NT2/D1 (cell line): ENCODE data around the gene ACAN.

ENCODE experiments used
- DNase-seq: peaks from one replicate; pipeline ENCODE4 v3.0.0-alpha.2; 2011; ENCODE audit warnings: low read depth, low spot score
- H3K27me3 ChIP-seq: 2 replicates; pipeline ENCODE4 v1.6.0; 2011; ENCODE audit warnings: mild to moderate bottlenecking; ENCODE audit not compliant: insufficient read length, insufficient read depth
- H3K36me3 ChIP-seq: 2 replicates; pipeline ENCODE4 v1.6.1; 2011; ENCODE audit warnings: mild to moderate bottlenecking, low read length, mixed read lengths; ENCODE audit not compliant: insufficient read depth, insufficient read length
- H3K4me1 ChIP-seq: 2 replicates; pipeline ENCODE4 v1.5.1; 2011; ENCODE audit not compliant: insufficient read depth, insufficient read length
- H3K4me3 ChIP-seq: 2 replicates; pipeline ENCODE4 v1.5.1; 2011; ENCODE audit warnings: low read depth; ENCODE audit not compliant: insufficient read length
- H3K9ac ChIP-seq: 2 replicates; pipeline ENCODE4 v1.6.0; 2011; ENCODE audit warnings: low read depth; ENCODE audit not compliant: insufficient read length
- H3K9me3 ChIP-seq: 2 replicates; pipeline ENCODE4 v1.5.1; 2011; ENCODE audit warnings: mild to moderate bottlenecking, low read length; ENCODE audit not compliant: insufficient read depth
- SUZ12 ChIP-seq: IDR thresholded peaks from 2 replicates; pipeline ENCODE4 v1.6.1; 2011; ENCODE audit not compliant: insufficient read length, insufficient read depth; ENCODE audit errors: extremely low read depth
- YY1 ChIP-seq: IDR thresholded peaks from 2 replicates; pipeline ENCODE4 v1.6.1; 2011; ENCODE audit not compliant: insufficient read length, insufficient read depth
- ZNF274 ChIP-seq: IDR thresholded peaks from 2 replicates; pipeline ENCODE4 v1.6.1; 2011; ENCODE audit warnings: mild to moderate bottlenecking, low read depth, low read length

The ACAN gene

GRCh38 chr15:88775776-88776175 is 27.5 kb upstream of the ACAN start:
- no peaks in the 10 kb centered on the region for H3K36me3 ChIP-seq
- H3K4me1 ChIP-seq: no peaks in the 10 kb centered on the region
- no peak overlapping the region for H3K9ac ChIP-seq
- H3K27me3 ChIP-seq: no peaks in the 10 kb centered on the region
- peaks cover 10% of the 10 kb centered on the region for H3K9me3 ChIP-seq
- no peak for TF ChIP-seq SUZ12
- TF ChIP-seq ZNF274: no peak
- no peak for TF ChIP-seq YY1
- DNase-seq: no peak
- no peak overlapping the region for H3K4me3 ChIP-seq

- Histone ChIP-seq H3K9me3 (peaks cover 10% of the 10 kb centered on the region), H3K9ac (no peak overlapping the region), H3K4me3 (no peak overlapping the region), H3K4me1 (no peaks in the 10 kb centered on the region), H3K27me3 (no peaks in the 10 kb centered on the region), H3K36me3 (no peaks in the 10 kb centered on the region)
- no peak for DNase-seq
- TF ChIP-seq ZNF274 (no peak), YY1 (no peak), SUZ12 (no peak)
Measured at GRCh38 chr15:88776646-88777045, 26.6 kb upstream of the ACAN start.

- DNase-seq: no peak
- H3K4me3 ChIP-seq: no peak overlapping the region
- no peaks in the 10 kb centered on the region for H3K36me3 ChIP-seq
- H3K27me3 ChIP-seq: no peaks in the 10 kb centered on the region
- peaks cover 10% of the 10 kb centered on the region for H3K9me3 ChIP-seq
- no peak for TF ChIP-seq SUZ12
- TF ChIP-seq ZNF274: no peak
- no peak for TF ChIP-seq YY1
- H3K9ac ChIP-seq: no peak overlapping the region
- H3K4me1 ChIP-seq: no peaks in the 10 kb centered on the region
Measured at GRCh38 chr15:88779944-88780343, 23.3 kb upstream of the ACAN start.

GRCh38 chr15:88782465-88782864 is 20.8 kb upstream of the ACAN start:
- H3K36me3 ChIP-seq: no peaks in the 10 kb centered on the region

GRCh38 chr15:88785217-88785616 is 18.0 kb upstream of the ACAN start:
- Histone ChIP-seq H3K9ac (no peak overlapping the region), H3K36me3 (no peaks in the 10 kb centered on the region), H3K4me1 (no peaks in the 10 kb centered on the region), H3K27me3 (no peaks in the 10 kb centered on the region), H3K4me3 (no peak overlapping the region), H3K9me3 (no peaks in the 10 kb centered on the region)
- no peak for DNase-seq
- TF ChIP-seq SUZ12 (no peak), YY1 (no peak), ZNF274 (no peak)

More at GRCh38 chr15:88782465-88782864, 20.8 kb upstream of the ACAN start:
- no peaks in the 10 kb centered on the region for H3K9me3 ChIP-seq
- no peak for DNase-seq
- H3K27me3 ChIP-seq: no peaks in the 10 kb centered on the region
- no peak overlapping the region for H3K9ac ChIP-seq
- H3K4me3 ChIP-seq: no peak overlapping the region
- H3K4me1 ChIP-seq: no peaks in the 10 kb centered on the region
- TF ChIP-seq ZNF274 (no peak), YY1 (no peak), SUZ12 (no peak)

GRCh38 chr15:88788036-88788435 is 15.2 kb upstream of the ACAN start:
- Histone ChIP-seq H3K9me3 (no peaks in the 10 kb centered on the region), H3K27me3 (no peaks in the 10 kb centered on the region), H3K36me3 (no peaks in the 10 kb centered on the region), H3K9ac (no peak overlapping the region), H3K4me1 (peaks cover 10% of the 10 kb centered on the region), H3K4me3 (no peak overlapping the region)
- TF ChIP-seq ZNF274 (no peak), YY1 (no peak), SUZ12 (no peak)
- no peak for DNase-seq

GRCh38 chr15:88788816-88789215 is 14.4 kb upstream of the ACAN start:
- Histone ChIP-seq H3K27me3 (no peaks in the 10 kb centered on the region), H3K9me3 (no peaks in the 10 kb centered on the region), H3K4me3 (no peak overlapping the region), H3K9ac (no peak overlapping the region), H3K4me1 (peaks cover 11% of the 10 kb centered on the region), H3K36me3 (no peaks in the 10 kb centered on the region)
- no peak for DNase-seq
- no peak for TF ChIP-seq ZNF274
- TF ChIP-seq SUZ12: no peak

- H3K36me3 ChIP-seq: no peaks in the 10 kb centered on the region
- no peak overlapping the region for H3K4me3 ChIP-seq
- no peaks in the 10 kb centered on the region for H3K9me3 ChIP-seq
- no peaks in the 10 kb centered on the region for H3K27me3 ChIP-seq
- TF ChIP-seq YY1: no peak
- TF ChIP-seq SUZ12: no peak
- no peak for TF ChIP-seq ZNF274
- H3K4me1 ChIP-seq: peaks cover 11% of the 10 kb centered on the region
- DNase-seq: no peak
- no peak overlapping the region for H3K9ac ChIP-seq
Measured at GRCh38 chr15:88790486-88790885, 12.8 kb upstream of the ACAN start.
